Activated CD4-positive, alpha-beta T cell treated with anti-CD3 and anti-CD28 coated beads for 1 hour (primary cell): Measurements from ENCODE around the gene MICALL1.

Experiments
- DNase-seq: peaks from one replicate; pipeline ENCODE4 v3.0.0-alpha.2; 2020

The MICALL1 gene

GRCh38 chr22:37989146-37990045, 83.3 kb downstream of the MICALL1 start:
- DNase-seq: no peak

GRCh38 chr22:37990301-37990700, 84.2 kb downstream of the MICALL1 start:
- no peak for DNase-seq

GRCh38 chr22:37990862-37991261, 84.8 kb downstream of the MICALL1 start:
- no peak for DNase-seq

GRCh38 chr22:37991731-37992442, 85.8 kb downstream of the MICALL1 start:
- no peak for DNase-seq
